HepG2 (cell line): ENCODE results near the gene MAP2K1. TPM values are rescaled to one million over a fixed set of nuclear protein-coding genes. Genes with fewer than 3 reads are reported as not detected.

ENCODE experiments used
- ATAC-seq: fragments of 200-7000 bp; cut with Tn5 transposase; 3 replicates; pipeline ENCODE4 v1.9.1; 2020; ENCODE audit warnings: mild to moderate bottlenecking, moderate library complexity
- BruUV-seq: library from RNA; stranded (reverse); fragments of 400-500 nt; replicated peaks from 2 replicates; lab custom pipeline; 2021; lab: Mats Ljungman, UMichigan
- CTCF ChIA-PET: fragments of 300-600 bp; formaldehyde crosslinking; extraction: SDS; loops from one replicate; lab custom pipeline; 2021; ENCODE audit warnings: low total read pairs, inconsistent platforms, low intra/inter-chr PET ratio; lab: Yijun Ruan, JAX
- POLR2A ChIA-PET: fragments of 350-600 bp; sonication (Branson Sonifier 250); formaldehyde crosslinking; loops from one replicate; lab custom pipeline; 2020; ENCODE audit warnings: antibody characterized with exemption, inconsistent platforms; lab: Yijun Ruan, JAX
- DNase-seq: peaks from one replicate; pipeline ENCODE4 v3.0.0-alpha.2; 2015; ENCODE audit warnings: low spot score
- FAIRE-seq: peaks from 3 replicates; lab custom pipeline; 2011; peaks lifted over from hg19 to GRCh38; lab: Jason Lieb, UNC
- H2AFZ ChIP-seq: one replicate; pipeline ENCODE4 v1.6.1; 2011; ENCODE audit warnings: low read length, inconsistent platforms
- H3K27ac ChIP-seq: fragments of 300-600 bp; 3 replicates; pipeline ENCODE4 v1.8.0; 2011; ENCODE audit warnings: mixed run types, mild to moderate bottlenecking, mixed read lengths, low read length, inconsistent platforms; ENCODE audit not compliant: insufficient read depth; ENCODE audit errors: extremely low read length
- H3K27me3 ChIP-seq, 2 experiments: fragments of 200-600 bp in 1 of 2; 2 replicates in 1 of 2; 3 replicates in 1 of 2; pipeline versions ENCODE4 v1.6.0 to v1.8.0; 2011; ENCODE audit warnings: low read length in 2 of 2, mild to moderate bottlenecking in 2 of 2, moderate library complexity in 2 of 2, inconsistent platforms in 1 of 2; ENCODE audit not compliant: insufficient read depth in 2 of 2, control insufficient read depth in 1 of 2
- H3K36me3 ChIP-seq, 2 experiments: fragments of 200-600 bp in 1 of 2; replicated peaks in 1 of 2; 2 replicates in 1 of 2; 3 replicates in 1 of 2; pipeline versions ENCODE4 v1.5.1 to v1.8.0; 2011; ENCODE audit warnings: low read length in 2 of 2, inconsistent platforms in 1 of 2; ENCODE audit not compliant: insufficient read depth in 2 of 2, control insufficient read depth in 1 of 2
- H3K4me1 ChIP-seq: 2 replicates; pipeline ENCODE4 v1.5.1; 2012; ENCODE audit warnings: low read length, inconsistent platforms; ENCODE audit not compliant: insufficient read depth
- H3K4me2 ChIP-seq: 2 replicates; pipeline ENCODE4 v1.6.0; 2011; ENCODE audit warnings: low read depth, low read length, inconsistent platforms
- H3K4me3 ChIP-seq, 3 experiments: fragments of 200-600 bp in 1 of 3; sonication (generic), shearing (Covaris generic) in 1 of 3; replicated peaks in 1 of 3; 2 replicates each; pipeline ENCODE4 v1.5.1; 2011 to 2016; ENCODE audit warnings: low read length in 3 of 3, inconsistent platforms in 2 of 3, low read depth in 2 of 3, mild to moderate bottlenecking in 2 of 3, control low read depth in 1 of 3, mixed read lengths in 1 of 3; ENCODE audit not compliant: insufficient read depth in 1 of 3
- H3K79me2 ChIP-seq: one replicate; pipeline ENCODE4 v1.6.1; 2011; ENCODE audit warnings: low read length, inconsistent platforms; ENCODE audit not compliant: insufficient read depth
- H3K9ac ChIP-seq: 2 replicates; pipeline ENCODE4 v1.6.0; 2011; ENCODE audit warnings: mild to moderate bottlenecking, low read depth, low read length, inconsistent platforms; ENCODE audit not compliant: insufficient read depth
- H3K9me3 ChIP-seq: 2 replicates; pipeline ENCODE4 v1.5.1; 2012; ENCODE audit warnings: mild to moderate bottlenecking, low read length
- H4K20me1 ChIP-seq: 2 replicates; pipeline ENCODE4 v1.6.0; 2011; ENCODE audit warnings: inconsistent platforms, mild to moderate bottlenecking, low read length, moderate library complexity; ENCODE audit not compliant: insufficient read depth
- FOSL1 ChIP-seq: sonication (generic); formaldehyde crosslinking; IDR thresholded peaks from 2 replicates; pipeline ENCODE4 v1.9.0; 2021; ENCODE audit warnings: missing genetic modification reagents, borderline replicate concordance
- KLF13 ChIP-seq: sonication (generic); formaldehyde crosslinking; IDR thresholded peaks from 2 replicates; pipeline ENCODE4 v1.4.0; 2020; ENCODE audit warnings: mild to moderate bottlenecking, missing genetic modification reagents
- NCOR1 ChIP-seq: fragments of 200-600 bp; sonication (generic); IDR thresholded peaks from 2 replicates; pipeline ENCODE4 v1.7.0; 2017; ENCODE audit warnings: antibody characterized with exemption, low read length, borderline replicate concordance
- SMAD1 ChIP-seq: sonication (generic); formaldehyde crosslinking; IDR thresholded peaks from 2 replicates; pipeline ENCODE4 v1.4.0; 2020; ENCODE audit warnings: missing genetic modification reagents, low read depth, mild to moderate bottlenecking, borderline replicate concordance
- SNAPC4 ChIP-seq: sonication (generic); formaldehyde crosslinking; IDR thresholded peaks from 2 replicates; pipeline ENCODE4 v1.4.0; 2020; ENCODE audit warnings: mild to moderate bottlenecking, missing genetic modification reagents
- ZNF136 ChIP-seq: sonication (generic); formaldehyde crosslinking; IDR thresholded peaks from 2 replicates; pipeline ENCODE4 v1.8.1; 2022; ENCODE audit warnings: low read depth, mild to moderate bottlenecking, moderate library complexity, missing genetic modification reagents
- ZNF333 ChIP-seq: sonication (generic); formaldehyde crosslinking; IDR thresholded peaks from 2 replicates; pipeline ENCODE4 v1.4.0; 2020; ENCODE audit warnings: mild to moderate bottlenecking, missing genetic modification reagents, borderline replicate concordance
- ZNF44 ChIP-seq: sonication (generic); formaldehyde crosslinking; IDR thresholded peaks from 2 replicates; pipeline ENCODE4 v1.5.1; 2020; ENCODE audit warnings: mild to moderate bottlenecking, missing genetic modification reagents
- ZSCAN20 ChIP-seq: sonication (generic); formaldehyde crosslinking; IDR thresholded peaks from 2 replicates; pipeline ENCODE4 v1.4.0; 2020; ENCODE audit warnings: missing genetic modification reagents, mild to moderate bottlenecking, borderline replicate concordance
- WGBS: methylation state at CpG from one replicate; pipeline ENCODE4 v1.1.6; 2017; ENCODE audit warnings: low lambda C conversion rate; 5-methylcytosine and 5-hydroxymethylcytosine counted together
- in situ Hi-C: cut with HindIII; loops from 2 replicates; pipeline ENCODE4 v1.10.0; 2017; ENCODE audit warnings: low pct_unique_long_range_greater_than_20kb; ENCODE audit not compliant: extremely low pct_ligation_motif_present
- intact Hi-C: fragments of 100-400 bp; cut with micrococcal nuclease; formaldehyde crosslinking; loops from one replicate; pipeline ENCODE4 v1.10.0; 2022; ENCODE audit not compliant: unreplicated experiment
- polyA plus RNA-seq, 8 experiments: library from polyadenylated mRNA; depleted of rRNA in 3 of 8; stranded (reverse) in 7 of 8; unstranded in 1 of 8; fragments of >200 nt; fragmentation: Illumina TruSeq in 4 of 8; extraction: Trizol in 4 of 8; gene quantifications; 2 replicates each; pipeline versions ENCODE4 v1.2.1 to v1.2.3, GENCODE V29; 2011 to 2016; ENCODE audit warnings: low read depth in 4 of 8, missing spikeins in 1 of 8, mixed read lengths in 1 of 8; ENCODE audit not compliant: insufficient read depth in 1 of 8
- total RNA-seq, 5 experiments: library from RNA; depleted of rRNA; stranded (reverse); fragments of >200 nt; fragmentation: Illumina TruSeq; extraction: Trizol; gene quantifications; 2 replicates each; pipeline ENCODE4 v1.2.3, GENCODE V29; 2016; ENCODE audit warnings: low read depth in 1 of 5

The MAP2K1 gene
- total and polyA plus RNA-seq, 2 of the 13 experiments (the other 11 are each of a cell fraction or from before 2014, with no cell fraction given): 24.1 to 49.2 TPM

GRCh38 chr15:66424963-66425612 lies 38.4 kb downstream of the MAP2K1 start:
- DNase-seq (no peak), FAIRE-seq (no peak), ATAC-seq (no peak)
- intact Hi-C loops: no loop called here
- Histone ChIP-seq H3K79me2 (peaks cover 39% of the 10 kb centered on the region), H3K4me2 (no peak overlapping the region), H4K20me1 (peaks cover under 1% of the 10 kb centered on the region; the same call in 1 of the 2 replicates), H3K36me3 (0 out of 5 replicates have a peak, but pooled peaks cover 0 to 4% of the 10 kb centered on the region in 2 experiments), H3K4me1 (no peaks in the 10 kb centered on the region), H3K9ac (no peak overlapping the region), H3K4me3 (no peak overlapping the region), H2AFZ (no peak overlapping the region), H3K27me3 (no peaks in the 10 kb centered on the region), H3K9me3 (no peaks in the 10 kb centered on the region), H3K27ac (no peak overlapping the region)
- in situ Hi-C loops: no loop called here
- ChIA-PET POLR2A (no interaction called here), CTCF (no interaction called here)
- WGBS: over 99% methylated on average over 9 of the region's 9 CpGs
- no TSS peak for BruUV-seq
- TF ChIP-seq KLF13 (CRISPR knock-in tag): no peak
- no peak for TF ChIP-seq FOSL1 (CRISPR knock-in tag)
- no peak for TF ChIP-seq SMAD1
- TF ChIP-seq ZNF333: no peak
- TF ChIP-seq ZNF136 (CRISPR knock-in tag): no peak
- TF ChIP-seq ZSCAN20 (CRISPR knock-in tag): no peak
- no peak for TF ChIP-seq NCOR1
- TF ChIP-seq ZNF44: no peak
- TF ChIP-seq SNAPC4 (CRISPR knock-in tag): no peak
